ENCODE measurements around the gene NUP62CL. TPM values are rescaled to one million over a fixed set of nuclear protein-coding genes. Genes with fewer than 3 reads are reported as not detected.
A peak's percentile ranks its signal among the peaks of the same experiment; 100 is the strongest.

NUP62CL gene
- 10 to 100 TPM in 1 of 2 donors, 1 to 10 TPM in 1; 6.5 to 13.6 TPM for total RNA-seq
- polyA plus RNA-seq = 1 to 10 TPM; 2.5 to 3.0 TPM
- long read RNA-seq, donor 1 = 0 reads
- long read RNA-seq, donor 2 = 0 reads
- long read RNA-seq, donor 3 = 0 reads
- long read RNA-seq, donor 4 = 0 reads
- long read RNA-seq, donor 5 = 0 reads

GRCh38 chrX:107205770-107206696 is at the start of gene NUP62CL, which contains the start of gene DNAAF6:
NUP62CL (minus strand) TSS chrX:107206433; CDS start chrX:107175146, 31,287 bp downstream.
DNAAF6 (plus strand) TSS chrX:107206611; CDS start chrX:107212876, 6,265 bp downstream.
- WGBS, 2 donors = 1 to 30% methylated on average over 59 to 66 of the region's 66 CpGs
- Histone ChIP-seq H3K9ac (ENCODE audit: insufficient read depth in 1 of 2, low read length in 2 of 2) (peak within 1 kb of the TSS in 1 of 2 donors; percentile 32), H3K27me3 (ENCODE audit: control insufficient read depth in 3 of 3, insufficient read depth in 3 of 3, low read length in 2 of 3) (peaks cover 3 to 20% (median 17%) of the 10 kb centered on the region in 3 donors), H3K27ac (ENCODE audit: low read depth in 1 of 2, low read length in 1 of 2) (no peak within 1 kb of the TSS), H3K9me3 (ENCODE audit: control insufficient read depth in 4 of 4, insufficient read depth in 3 of 4, low read length in 3 of 4) (peaks cover 0 to 8% (median 0%) of the 10 kb centered on the region in 4 donors), H3K36me3 (ENCODE audit: control insufficient read depth in 4 of 4, insufficient read depth in 4 of 4, low read length in 4 of 4) (no peaks in the 10 kb centered on the region), H3K4me3 (peak within 1 kb of the TSS; percentile 21), H3K4me1 (ENCODE audit: control insufficient read depth in 5 of 5, insufficient read depth in 5 of 5, low read length in 5 of 5) (peaks cover 0 to 4% (median 0%) of the 10 kb centered on the region in 5 donors)
- peak; percentile 57 to 68 (median 66) for DNase-seq
- no peak for TF ChIP-seq CTCF (IDR thresholded peaks at IDR 0.05; ENCODE audit: control extremely low read depth, extremely low read depth)
- ATAC-seq (ENCODE audit: insufficient read depth, low FRiP score) = peak; percentile 87

GRCh38 chrX:107228486-107228819 is 22.2 kb upstream of the NUP62CL start:
- WGBS, 2 donors = 69 to 83% methylated on average over 2 of the region's 2 CpGs

GRCh38 chrX:107227780-107228485 is 21.7 kb upstream of the NUP62CL start:
- Histone ChIP-seq H3K36me3 (ENCODE audit: control insufficient read depth in 4 of 4, insufficient read depth in 4 of 4, low read length in 4 of 4) (no peaks in the 10 kb centered on the region), H3K9ac (ENCODE audit: insufficient read depth in 1 of 2, low read length in 2 of 2) (no peak overlapping the region), H3K4me1 (ENCODE audit: control insufficient read depth in 5 of 5, insufficient read depth in 5 of 5, low read length in 5 of 5) (no peaks in the 10 kb centered on the region), H3K27ac (ENCODE audit: low read depth in 1 of 2, low read length in 1 of 2) (no peak overlapping the region), H3K27me3 (ENCODE audit: control insufficient read depth in 3 of 3, insufficient read depth in 3 of 3, low read length in 2 of 3) (peaks cover 0 to 26% (median 7%) of the 10 kb centered on the region in 3 donors), H3K9me3 (ENCODE audit: control insufficient read depth in 4 of 4, insufficient read depth in 3 of 4, low read length in 3 of 4) (no peaks in the 10 kb centered on the region), H3K4me3 (no peak overlapping the region)
- no peak for ATAC-seq (ENCODE audit: insufficient read depth, low FRiP score)
- no peak for DNase-seq
- WGBS, 2 donors = 82 to 98% methylated on average over 2 of the region's 2 CpGs
- TF ChIP-seq CTCF (IDR thresholded peaks at IDR 0.05; ENCODE audit: control extremely low read depth, extremely low read depth) = no peak

More at GRCh38 chrX:107228486-107228819, 22.2 kb upstream of the NUP62CL start:
- Histone ChIP-seq H3K4me3 (no peak overlapping the region), H3K4me1 (ENCODE audit: control insufficient read depth in 5 of 5, insufficient read depth in 5 of 5, low read length in 5 of 5) (no peaks in the 10 kb centered on the region), H3K9me3 (ENCODE audit: control insufficient read depth in 4 of 4, insufficient read depth in 3 of 4, low read length in 3 of 4) (no peaks in the 10 kb centered on the region), H3K27me3 (ENCODE audit: control insufficient read depth in 3 of 3, insufficient read depth in 3 of 3, low read length in 2 of 3) (peaks cover 0 to 26% (median 5%) of the 10 kb centered on the region in 3 donors), H3K36me3 (ENCODE audit: control insufficient read depth in 4 of 4, insufficient read depth in 4 of 4, low read length in 4 of 4) (no peaks in the 10 kb centered on the region), H3K9ac (ENCODE audit: insufficient read depth in 1 of 2, low read length in 2 of 2) (no peak overlapping the region), H3K27ac (ENCODE audit: low read depth in 1 of 2, low read length in 1 of 2) (no peak overlapping the region)
- DNase-seq (no peak), ATAC-seq (ENCODE audit: insufficient read depth, low FRiP score) (no peak)
- TF ChIP-seq CTCF (IDR thresholded peaks at IDR 0.05; ENCODE audit: control extremely low read depth, extremely low read depth) = no peak
